Stimulated activated naive CD8-positive, alpha-beta T cell treated with anti-CD3 and anti-CD28 coated beads, Interleukin-15, amount 100 ng/mL, for 72 hours (primary cell): Measurements from ENCODE around the gene IL1A.

Experiments used
- ATAC-seq: fragments of 150-1000 bp; cut with Tn5 transposase; 2 replicates; pipeline ENCODE4 v1.10.0; 2021; ENCODE audit warnings: mild to moderate bottlenecking, moderate library complexity
- DNase-seq, 2 donors: peaks; one replicate each; pipeline ENCODE4 v3.0.0; 2021 to 2022
- H3K27ac Mint-ChIP-seq, 2 donors: one replicate each; pipeline ENCODE4 v1.8.0; 2022; ENCODE audit warnings: mild to moderate bottlenecking in 2 of 2, mixed read lengths in 2 of 2, moderate library complexity in 2 of 2
- H3K27me3 Mint-ChIP-seq: one replicate; pipeline ENCODE4 v1.8.0; 2022; ENCODE audit warnings: mixed read lengths
- H3K4me1 Mint-ChIP-seq: one replicate; pipeline ENCODE4 v1.8.0; 2022; ENCODE audit warnings: mild to moderate bottlenecking, mixed read lengths
- H3K4me3 Mint-ChIP-seq, 2 donors: one replicate each; pipeline ENCODE4 v1.8.0; 2022; ENCODE audit warnings: mild to moderate bottlenecking in 2 of 2, mixed read lengths in 2 of 2, moderate library complexity in 1 of 2
- H3K9me3 Mint-ChIP-seq, 2 donors: one replicate each; pipeline ENCODE4 v1.8.0; 2022; ENCODE audit warnings: mixed read lengths in 2 of 2

Gene IL1A

GRCh38 chr2:112764071-112765044 lies 19.9 kb downstream of the IL1A start, which contains the start of gene CKAP2L:
TSS of gene CKAP2L (minus strand) at chr2:112764609. CDS start at chr2:112764598, 11 bp downstream.
- no peaks in the 10 kb centered on the region for H3K27me3 Mint-ChIP-seq

GRCh38 chr2:112762276-112762675 lies 22.0 kb downstream of the IL1A start:
- H3K9me3 Mint-ChIP-seq, result no peaks in the 10 kb centered on the region
- DNase-seq, result no peak
- H3K27ac Mint-ChIP-seq, result no peak overlapping the region
- H3K4me3 Mint-ChIP-seq, result no peak overlapping the region
- H3K27me3 Mint-ChIP-seq, result no peaks in the 10 kb centered on the region
- peaks cover 41% of the 10 kb centered on the region for H3K4me1 Mint-ChIP-seq
- ATAC-seq, result no peak

More at GRCh38 chr2:112764071-112765044, 19.9 kb downstream of the IL1A start, which contains the start of gene CKAP2L:
- Mint-ChIP-seq H3K9me3 (no peaks in the 10 kb centered on the region), H3K4me3 (peak within 1 kb of the TSS; percentile 93 to 99), H3K27ac (peak within 1 kb of the TSS; percentile 98 to 99), H3K4me1 (peaks cover 41% of the 10 kb centered on the region)
- DNase-seq, result peak; percentile 94 to 97
- peak; percentile 98 for ATAC-seq

- DNase-seq (no peak), ATAC-seq (no peak)
- Mint-ChIP-seq H3K9me3 (no peaks in the 10 kb centered on the region), H3K4me3 (no peak overlapping the region), H3K27me3 (no peaks in the 10 kb centered on the region), H3K27ac (no peak overlapping the region), H3K4me1 (peaks cover 32% of the 10 kb centered on the region)
Observed at GRCh38 chr2:112760149-112760548, 24.1 kb downstream of the IL1A start.

- ATAC-seq (no peak), DNase-seq (no peak)
- Mint-ChIP-seq H3K4me1 (peaks cover 30% of the 10 kb centered on the region), H3K4me3 (no peak overlapping the region), H3K27ac (no peak overlapping the region), H3K9me3 (no peaks in the 10 kb centered on the region), H3K27me3 (no peaks in the 10 kb centered on the region)
Observed at GRCh38 chr2:112758711-112759110, 25.6 kb downstream of the IL1A start.

- Mint-ChIP-seq H3K4me1 (peaks cover 17% of the 10 kb centered on the region), H3K27me3 (no peaks in the 10 kb centered on the region), H3K27ac (no peak overlapping the region), H3K9me3 (no peaks in the 10 kb centered on the region), H3K4me3 (no peak overlapping the region)
- no peak for ATAC-seq
- DNase-seq, result no peak
Observed at GRCh38 chr2:112757265-112757664, 27.0 kb downstream of the IL1A start.

- Mint-ChIP-seq H3K4me3 (no peak overlapping the region), H3K27ac (no peak overlapping the region), H3K9me3 (no peaks in the 10 kb centered on the region), H3K27me3 (no peaks in the 10 kb centered on the region), H3K4me1 (peaks cover 10% of the 10 kb centered on the region)
- ATAC-seq, result no peak
- DNase-seq, result no peak
Observed at GRCh38 chr2:112756207-112756606, 28.1 kb downstream of the IL1A start.

GRCh38 chr2:112755444-112755843 lies 28.8 kb downstream of the IL1A start:
- Mint-ChIP-seq H3K9me3 (no peaks in the 10 kb centered on the region), H3K27ac (no peak overlapping the region), H3K27me3 (no peaks in the 10 kb centered on the region), H3K4me1 (peaks cover 11% of the 10 kb centered on the region), H3K4me3 (no peak overlapping the region)
- ATAC-seq, result no peak
- DNase-seq, result no peak

- H3K4me1 Mint-ChIP-seq, result peaks cover 19% of the 10 kb centered on the region
- no peak for ATAC-seq
- no peak overlapping the region for H3K4me3 Mint-ChIP-seq
Observed at GRCh38 chr2:112754564-112754963, 29.7 kb downstream of the IL1A start.

GRCh38 chr2:112752667-112753066 lies 31.6 kb downstream of the IL1A start:
- Mint-ChIP-seq H3K9me3 (no peaks in the 10 kb centered on the region), H3K27ac (no peak overlapping the region), H3K27me3 (no peaks in the 10 kb centered on the region), H3K4me3 (no peak overlapping the region), H3K4me1 (peaks cover 20% of the 10 kb centered on the region)
- ATAC-seq (no peak), DNase-seq (no peak)

More at GRCh38 chr2:112754564-112754963, 29.7 kb downstream of the IL1A start:
- Mint-ChIP-seq H3K27ac (no peak overlapping the region), H3K27me3 (no peaks in the 10 kb centered on the region), H3K9me3 (no peaks in the 10 kb centered on the region)
- no peak for DNase-seq

- no peak overlapping the region for H3K27ac Mint-ChIP-seq
- H3K27me3 Mint-ChIP-seq, result no peaks in the 10 kb centered on the region
- H3K4me3 Mint-ChIP-seq, result no peak overlapping the region
- no peaks in the 10 kb centered on the region for H3K9me3 Mint-ChIP-seq
- H3K4me1 Mint-ChIP-seq, result peaks cover 20% of the 10 kb centered on the region
- DNase-seq (no peak), ATAC-seq (no peak)
Observed at GRCh38 chr2:112751451-112752197, 32.7 kb downstream of the IL1A start.

GRCh38 chr2:112750560-112750843 lies 33.8 kb downstream of the IL1A start:
- Mint-ChIP-seq H3K4me3 (no peak overlapping the region), H3K9me3 (no peaks in the 10 kb centered on the region), H3K27me3 (no peaks in the 10 kb centered on the region), H3K27ac (peak overlapping the region in 1 of 2 donors; percentile 7), H3K4me1 (peaks cover 20% of the 10 kb centered on the region)
- ATAC-seq (no peak), DNase-seq (no peak)

- H3K27ac Mint-ChIP-seq, result peak overlapping the region in 1 of 2 donors; percentile 7
- no peaks in the 10 kb centered on the region for H3K27me3 Mint-ChIP-seq
- H3K9me3 Mint-ChIP-seq, result no peaks in the 10 kb centered on the region
- peak; percentile 70 to 76 for DNase-seq
- H3K4me3 Mint-ChIP-seq, result no peak overlapping the region
- peaks cover 20% of the 10 kb centered on the region for H3K4me1 Mint-ChIP-seq
- ATAC-seq, result peak; percentile 89
Observed at GRCh38 chr2:112749755-112750559, 34.3 kb downstream of the IL1A start.

GRCh38 chr2:112740527-112740926 lies 43.8 kb downstream of the IL1A start:
- Mint-ChIP-seq H3K27ac (no peak overlapping the region), H3K4me3 (no peak overlapping the region), H3K4me1 (no peaks in the 10 kb centered on the region), H3K9me3 (no peaks in the 10 kb centered on the region), H3K27me3 (no peaks in the 10 kb centered on the region)
- ATAC-seq (no peak), DNase-seq (no peak)

GRCh38 chr2:112737542-112738232 lies 46.6 kb downstream of the IL1A start:
- DNase-seq (no peak), ATAC-seq (no peak)
- Mint-ChIP-seq H3K27ac (no peak overlapping the region), H3K4me1 (no peaks in the 10 kb centered on the region), H3K9me3 (no peaks in the 10 kb centered on the region), H3K27me3 (no peaks in the 10 kb centered on the region), H3K4me3 (no peak overlapping the region)

GRCh38 chr2:112733871-112734270 lies 50.4 kb downstream of the IL1A start:
- no peak overlapping the region for H3K27ac Mint-ChIP-seq
- H3K4me3 Mint-ChIP-seq, result no peak overlapping the region
- H3K4me1 Mint-ChIP-seq, result no peaks in the 10 kb centered on the region
- peaks cover under 1% of the 10 kb centered on the region for H3K27me3 Mint-ChIP-seq
- no peaks in the 10 kb centered on the region for H3K9me3 Mint-ChIP-seq
- ATAC-seq (no peak), DNase-seq (no peak)
